Immature natural killer cell (primary cell): Measurements from ENCODE around the gene RELL2. TPM values are rescaled to one million over a fixed set of nuclear protein-coding genes. Genes with fewer than 3 reads are reported as not detected.
"Not testable (repeated sequence)": the region's sequence is repeated elsewhere in the genome, so short reads cannot be mapped to it uniquely, and the experiment has no call there.

ENCODE experiments used
- DNase-seq, 3 donors: peaks; one replicate each; pipeline ENCODE4 v3.0.0; 2022; ENCODE audit warnings: mixed read lengths in 1 of 3
- H3K27ac Mint-ChIP-seq, 6 donors: one replicate each; pipeline ENCODE4 v1.8.0; 2020; ENCODE audit warnings: mixed read lengths in 6 of 6, mild to moderate bottlenecking in 5 of 6, inconsistent platforms in 4 of 6, moderate library complexity in 3 of 6
- H3K27me3 Mint-ChIP-seq, 3 donors: one replicate each; pipeline ENCODE4 v1.8.0; 2020 to 2021; ENCODE audit warnings: low read depth in 3 of 3, mild to moderate bottlenecking in 3 of 3, mixed read lengths in 3 of 3, moderate library complexity in 3 of 3, inconsistent platforms in 1 of 3
- H3K36me3 Mint-ChIP-seq, 3 donors: one replicate each; pipeline ENCODE4 v1.8.0; 2020; ENCODE audit warnings: mixed read lengths in 3 of 3, inconsistent platforms in 2 of 3, mild to moderate bottlenecking in 2 of 3
- H3K4me1 Mint-ChIP-seq, 2 donors: one replicate each; pipeline ENCODE4 v1.8.0; 2020; ENCODE audit warnings: inconsistent platforms in 2 of 2, mild to moderate bottlenecking in 2 of 2, mixed read lengths in 2 of 2, moderate library complexity in 1 of 2
- H3K4me3 Mint-ChIP-seq, 5 donors: one replicate each; pipeline ENCODE4 v1.8.0; 2020; ENCODE audit warnings: mild to moderate bottlenecking in 5 of 5, mixed read lengths in 5 of 5, inconsistent platforms in 3 of 5, moderate library complexity in 3 of 5
- H3K9me3 Mint-ChIP-seq, 6 donors: one replicate each; pipeline ENCODE4 v1.8.0; 2020; ENCODE audit warnings: mild to moderate bottlenecking in 6 of 6, mixed read lengths in 6 of 6, inconsistent platforms in 4 of 6, moderate library complexity in 3 of 6
- polyA plus RNA-seq, 3 donors: library from polyadenylated mRNA; unstranded; fragments of 300-500 nt; fragmentation: Illumina TruSeq; gene quantifications; one replicate each; pipeline ENCODE4 v1.2.3, GENCODE V29; 2021

RELL2 gene
- polyA plus RNA-seq, 3 donors from 2014 or later, result 1.0 to 3.1 (median 1.5) TPM

DNA sequence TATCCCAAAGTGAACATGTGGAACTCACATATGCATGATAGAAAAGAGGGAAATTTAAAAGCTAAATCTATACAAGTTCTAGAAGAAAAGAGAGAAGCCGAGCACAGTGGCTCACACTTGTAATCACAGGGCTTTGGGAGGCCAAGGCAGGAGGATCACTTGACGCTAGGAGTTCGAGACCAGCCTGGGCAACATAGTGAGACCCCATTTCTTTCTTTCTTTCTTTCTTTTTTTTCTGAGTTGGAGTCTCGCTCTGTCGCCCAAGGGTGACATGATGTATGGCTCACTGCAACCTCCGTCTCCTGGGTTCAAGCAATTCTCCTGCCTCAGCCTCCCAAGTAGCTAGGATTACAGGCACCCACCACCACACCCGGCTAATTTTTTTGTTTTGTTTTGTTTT, 26.9 kb upstream of the RELL2 start:
- not testable (repeated sequence) for H3K27me3 Mint-ChIP-seq, DNase-seq, H3K9me3 Mint-ChIP-seq
- Mint-ChIP-seq H3K36me3 (peaks cover 8 to 17% (median 8%) of the 10 kb centered on the region in 3 donors), H3K27ac (peak overlapping the region; percentile 76 to 98 (median 92)), H3K4me1 (peaks cover 91 to 95% of the 10 kb centered on the region in 2 donors), H3K4me3 (peak overlapping the region; percentile 35 to 85 (median 58))

DNA sequence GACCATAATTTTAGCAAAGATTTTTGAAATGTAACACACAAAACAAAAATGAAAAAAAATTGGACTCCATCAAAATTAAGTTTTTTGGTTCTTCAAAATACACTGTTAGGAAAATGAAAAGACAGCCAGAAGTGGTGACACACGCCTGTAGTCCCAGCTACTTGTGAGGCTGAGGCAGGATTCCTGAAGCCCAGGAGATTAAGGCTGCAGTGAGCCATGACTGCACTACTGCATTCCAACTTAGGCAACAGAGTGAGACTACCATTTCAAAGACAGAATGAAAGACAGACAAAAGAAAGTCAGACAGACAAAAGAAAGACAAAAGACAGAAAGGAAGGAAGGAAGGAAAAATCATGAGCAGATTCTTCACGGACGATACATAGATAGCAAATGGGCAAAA, 25.5 kb upstream of the RELL2 start:
- Mint-ChIP-seq H3K4me3 (peak overlapping the region; percentile 7 to 61 (median 49)), H3K27me3 (peaks cover 0 to 2% (median 0%) of the 10 kb centered on the region in 3 donors), H3K27ac (peak overlapping the region; percentile 40 to 86 (median 67)), H3K36me3 (peaks cover 8 to 20% (median 12%) of the 10 kb centered on the region in 3 donors), H3K9me3 (no peaks in the 10 kb centered on the region), H3K4me1 (peaks cover 90 to 92% of the 10 kb centered on the region in 2 donors)
- DNase-seq, result no peak

DNA sequence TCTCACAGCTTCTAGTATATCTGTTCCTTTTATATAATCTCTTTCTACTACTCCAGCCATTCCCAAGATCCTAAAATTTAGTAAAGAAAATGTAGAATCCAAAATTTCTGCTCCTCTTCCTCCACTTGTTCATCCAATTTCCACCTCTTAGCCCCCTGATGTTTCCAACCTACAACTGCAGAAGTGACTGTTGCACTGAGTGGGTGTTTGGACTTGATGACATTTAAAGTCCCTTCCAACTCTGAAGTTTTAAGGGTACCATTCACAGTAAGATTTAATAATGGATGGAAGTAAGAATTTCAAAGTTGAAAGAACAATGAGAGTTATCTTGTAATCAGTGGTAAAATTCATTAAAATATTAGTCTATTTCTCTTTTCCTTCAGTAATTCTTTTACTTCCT, 23.5 kb upstream of the RELL2 start:
- Mint-ChIP-seq H3K4me3 (peak overlapping the region; percentile 9 to 65 (median 44)), H3K4me1 (peaks cover 88% of the 10 kb centered on the region in 2 donors), H3K27me3 (peaks cover 4 to 8% (median 5%) of the 10 kb centered on the region in 3 donors), H3K9me3 (no peaks in the 10 kb centered on the region), H3K36me3 (peaks cover 6 to 15% (median 12%) of the 10 kb centered on the region in 3 donors), H3K27ac (peak overlapping the region; percentile 59 to 77 (median 69))
- DNase-seq, result no peak

DNA sequence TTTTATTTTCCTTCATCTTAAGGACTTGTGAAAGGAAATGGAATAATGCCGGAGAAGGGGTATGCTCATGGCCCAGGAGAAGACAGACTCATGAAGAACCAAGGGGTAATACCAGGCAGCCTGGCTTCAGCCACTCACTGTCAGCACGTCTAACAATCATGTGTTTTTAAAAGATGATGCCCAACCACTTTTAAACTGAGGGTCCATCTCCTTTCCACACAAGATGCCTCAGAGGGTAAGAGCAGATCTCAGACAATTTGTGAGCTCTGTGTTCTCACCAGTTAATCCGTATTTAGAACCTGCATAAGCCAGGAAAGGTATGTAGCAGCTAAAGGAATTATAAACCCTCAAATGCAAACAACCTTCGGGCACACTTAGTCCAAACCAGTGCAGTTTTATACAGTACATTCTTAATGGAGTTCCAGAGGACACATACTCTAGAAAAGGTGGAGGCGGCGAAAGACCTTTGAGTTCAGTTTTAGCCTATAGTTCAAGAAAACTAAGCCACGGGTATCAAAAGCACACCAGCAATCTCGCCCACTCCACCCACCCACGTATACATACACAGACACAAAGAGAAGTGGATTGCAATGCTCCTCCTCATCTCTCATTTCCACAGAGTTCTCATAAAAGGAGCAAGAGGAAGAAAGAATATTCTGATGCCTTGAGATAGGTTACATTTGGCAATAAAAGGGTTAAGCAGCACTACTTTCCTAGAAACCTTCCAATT, 20.6 kb upstream of the RELL2 start:
- Mint-ChIP-seq H3K27me3 (peaks cover 7 to 18% (median 9%) of the 10 kb centered on the region in 3 donors), H3K27ac (peak overlapping the region; percentile 72 to 100 (median 97)), H3K4me3 (peak overlapping the region; percentile 97 to 100 (median 100)), H3K9me3 (no peaks in the 10 kb centered on the region), H3K36me3 (peaks cover 3 to 9% (median 8%) of the 10 kb centered on the region in 3 donors), H3K4me1 (peaks cover 64 to 66% of the 10 kb centered on the region in 2 donors)
- no peak for DNase-seq

DNA sequence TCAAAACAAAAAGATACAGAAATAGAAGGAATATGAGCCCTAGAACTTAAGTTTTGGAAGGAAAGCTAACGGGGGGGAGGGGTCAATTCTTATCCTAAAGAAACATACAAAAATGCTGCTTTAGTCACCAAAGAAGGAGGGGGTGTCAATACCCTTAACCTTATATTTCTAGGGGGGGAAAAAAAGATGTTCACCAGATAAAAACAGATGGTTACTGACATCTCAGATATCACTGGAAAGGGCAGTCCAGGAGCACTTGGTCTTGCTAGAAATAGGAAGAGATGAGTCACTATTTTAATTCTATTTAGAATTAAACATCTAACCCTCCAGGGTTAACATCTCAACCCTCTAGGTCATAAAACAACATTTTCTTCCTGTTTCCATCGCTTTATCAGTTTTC, 19.7 kb upstream of the RELL2 start:
- Mint-ChIP-seq H3K27ac (peak overlapping the region; percentile 93 to 100 (median 97)), H3K36me3 (peaks cover 12% of the 10 kb centered on the region in 3 donors), H3K9me3 (no peaks in the 10 kb centered on the region), H3K27me3 (peaks cover 7 to 18% (median 9%) of the 10 kb centered on the region in 3 donors), H3K4me3 (peak overlapping the region; percentile 97 to 100 (median 100)), H3K4me1 (peaks cover 55 to 58% of the 10 kb centered on the region in 2 donors)
- no peak for DNase-seq

DNA sequence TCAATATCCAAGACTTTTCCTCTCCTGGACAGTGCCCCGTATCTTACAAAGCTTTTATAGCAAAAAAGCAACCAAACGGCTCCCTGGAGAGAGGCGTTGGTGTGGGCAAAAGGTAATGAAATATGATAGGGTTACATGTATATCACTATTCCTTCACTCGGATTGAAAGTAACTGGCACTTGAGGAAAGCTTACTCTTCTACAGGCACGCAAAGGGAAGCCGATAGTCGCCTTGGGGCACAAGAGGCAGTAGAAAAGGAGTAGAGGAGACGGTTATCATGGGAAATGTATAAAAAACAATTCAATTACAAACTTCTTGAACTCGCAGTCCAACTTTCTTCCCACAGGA, 19.1 kb upstream of the RELL2 start:
- Mint-ChIP-seq H3K36me3 (peaks cover 12% of the 10 kb centered on the region in 3 donors), H3K9me3 (no peaks in the 10 kb centered on the region), H3K4me1 (peaks cover 50 to 53% of the 10 kb centered on the region in 2 donors), H3K27ac (peak overlapping the region; percentile 93 to 100 (median 97)), H3K4me3 (peak overlapping the region; percentile 97 to 100 (median 100)), H3K27me3 (peaks cover 7 to 18% (median 9%) of the 10 kb centered on the region in 3 donors)
- DNase-seq, result no peak

DNA sequence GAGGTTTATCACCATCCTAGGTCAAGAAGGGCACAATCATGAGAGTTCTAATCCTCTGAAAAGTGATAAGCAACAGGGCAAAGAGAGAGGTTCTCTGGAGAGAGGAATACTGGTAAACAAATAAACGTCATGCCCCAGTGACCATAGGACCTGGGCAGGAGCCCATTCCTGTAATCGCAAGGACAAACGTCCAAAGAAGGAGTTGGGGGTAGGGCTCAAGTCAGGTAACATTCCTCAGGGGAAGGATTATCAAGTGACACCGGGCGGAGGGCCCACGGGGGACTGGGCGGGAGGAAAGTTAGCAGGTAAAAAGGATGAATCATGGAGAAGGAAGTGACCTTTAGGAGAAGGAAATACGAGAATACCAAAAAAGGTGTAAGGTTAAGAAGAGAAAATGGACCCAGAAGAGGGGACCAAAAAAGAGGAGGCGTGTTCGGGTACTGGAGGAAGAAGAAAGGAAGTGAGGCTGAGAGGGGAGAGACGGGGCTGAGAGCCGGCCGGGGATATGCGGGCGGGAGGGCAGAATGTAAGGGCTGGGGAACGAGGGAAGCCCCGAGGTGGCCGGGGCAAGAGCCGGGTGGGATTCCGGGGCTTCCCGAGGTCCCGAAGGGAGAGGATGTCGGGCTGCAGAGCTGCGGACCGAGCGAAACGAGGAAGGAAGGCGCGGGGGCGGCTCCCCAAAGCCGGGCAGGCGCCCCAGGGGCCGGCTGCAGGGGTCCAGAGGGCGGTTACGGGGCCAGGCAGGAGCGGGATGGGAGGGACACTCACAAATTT, 18.6 kb upstream of the RELL2 start:
- Mint-ChIP-seq H3K27me3 (peaks cover 7 to 18% (median 9%) of the 10 kb centered on the region in 3 donors), H3K4me1 (peaks cover 44 to 47% of the 10 kb centered on the region in 2 donors), H3K36me3 (peaks cover 14 to 15% (median 15%) of the 10 kb centered on the region in 3 donors), H3K27ac (peak overlapping the region; percentile 93 to 100 (median 97)), H3K9me3 (no peaks in the 10 kb centered on the region), H3K4me3 (peak overlapping the region; percentile 97 to 100 (median 100))
- peak; percentile 54 to 62 (median 58) for DNase-seq

DNA sequence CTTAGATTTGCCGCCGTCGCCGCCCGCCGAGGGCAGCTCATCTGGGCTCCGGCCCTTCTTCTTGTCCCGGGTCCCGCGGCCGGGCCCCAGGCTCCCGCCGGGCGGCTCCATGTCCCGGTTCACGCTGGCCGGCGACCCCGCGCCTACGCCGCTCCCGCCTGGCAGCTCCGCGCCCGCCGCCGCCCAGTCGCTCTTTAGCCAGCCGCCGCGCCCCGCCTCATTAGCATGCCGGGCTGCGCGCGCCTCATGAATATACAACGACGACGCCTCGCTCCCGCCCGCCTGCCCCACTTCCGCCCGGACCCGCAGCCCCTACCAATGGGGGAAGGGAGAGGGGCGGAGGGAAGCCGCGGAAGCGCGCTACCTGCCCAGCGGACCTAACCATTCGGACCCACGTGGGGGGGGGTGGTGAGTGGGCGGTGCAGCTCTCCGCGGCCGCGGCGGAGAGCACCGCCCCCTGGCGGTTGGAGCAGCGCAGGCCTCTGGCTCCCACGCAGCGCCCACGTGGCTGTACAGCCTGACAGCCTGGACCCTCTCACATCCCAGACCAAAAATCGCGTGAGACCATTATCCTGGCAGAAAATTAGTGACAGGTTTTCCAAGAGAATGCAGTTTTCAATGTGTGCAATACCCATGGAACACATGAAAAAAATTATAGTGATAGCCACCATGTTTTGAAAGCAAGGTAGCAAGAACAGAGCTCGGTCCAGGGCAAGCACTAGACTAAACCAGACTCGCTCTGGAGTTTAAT, 17.8 kb upstream of the RELL2 start, which contains the start of gene DIAPH1:
Gene DIAPH1 (minus strand): TSS at position 197 of the 751 bp plus-strand sequence. CDS start 86 bp downstream, at position 111.
- DNase-seq, result peak; percentile 97 to 98 (median 98)
- Mint-ChIP-seq H3K36me3 (peaks cover 17 to 22% (median 18%) of the 10 kb centered on the region in 3 donors), H3K4me3 (peak within 1 kb of the TSS; percentile 97 to 100 (median 100)), H3K27me3 (peaks cover 7 to 18% (median 9%) of the 10 kb centered on the region in 3 donors), H3K9me3 (no peaks in the 10 kb centered on the region), H3K27ac (peak within 1 kb of the TSS; percentile 93 to 100 (median 97)), H3K4me1 (peaks cover 37 to 40% of the 10 kb centered on the region in 2 donors)

DNA sequence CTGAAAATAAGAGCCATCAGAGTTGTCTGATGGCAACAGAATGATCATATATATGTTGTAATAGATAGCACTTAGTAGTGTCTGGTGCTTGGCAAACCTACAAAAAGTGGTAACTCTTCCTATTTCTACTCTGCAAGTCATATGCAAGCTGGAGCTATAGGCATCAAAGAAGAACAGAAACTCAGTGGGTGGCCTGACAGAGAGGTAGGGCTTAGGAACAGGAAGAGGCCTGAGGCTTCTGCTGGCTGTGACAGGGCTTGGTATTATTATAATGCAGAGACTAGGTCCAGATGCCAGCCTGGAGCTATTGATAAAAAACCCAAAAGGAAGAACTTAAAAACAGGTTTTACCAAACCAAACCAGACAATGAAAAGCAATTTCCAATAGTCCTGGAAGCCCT, 13.6 kb upstream of the RELL2 start:
- Mint-ChIP-seq H3K36me3 (peaks cover 33 to 51% (median 36%) of the 10 kb centered on the region in 3 donors), H3K4me1 (peaks cover 0 to 2% of the 10 kb centered on the region in 2 donors), H3K27ac (peak overlapping the region in 2 of 6 donors; percentile 44 to 54), H3K4me3 (no peak overlapping the region), H3K27me3 (peaks cover 4 to 12% (median 5%) of the 10 kb centered on the region in 3 donors), H3K9me3 (no peaks in the 10 kb centered on the region)
- no peak for DNase-seq

DNA sequence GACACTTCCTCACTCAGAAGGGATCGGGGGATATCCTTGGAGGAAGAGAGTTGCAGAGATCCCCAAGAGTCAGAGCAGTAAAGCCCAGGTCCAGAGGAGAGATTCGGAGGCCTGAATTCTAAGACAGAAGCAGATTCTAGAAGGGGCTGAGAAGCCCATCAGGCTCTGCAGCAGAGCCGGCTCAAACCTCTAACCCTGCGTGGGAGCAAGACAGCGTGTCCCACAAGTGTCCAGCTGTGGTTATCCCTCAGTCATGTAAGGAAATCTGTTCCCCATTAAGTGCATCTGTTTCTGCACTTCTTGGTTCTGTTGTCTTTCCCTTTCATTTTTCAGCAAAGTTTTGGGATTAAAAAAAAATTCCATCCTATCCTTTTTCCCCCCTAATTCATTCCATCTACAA, 13.2 kb upstream of the RELL2 start:
- H3K4me3 Mint-ChIP-seq, result no peak overlapping the region
- DNase-seq, result no peak
- H3K36me3 Mint-ChIP-seq, result peaks cover 32 to 53% (median 37%) of the 10 kb centered on the region in 3 donors
- H3K27ac Mint-ChIP-seq, result peak overlapping the region in 1 of 6 donors; percentile 54
- H3K4me1 Mint-ChIP-seq, result peaks cover 0 to 2% of the 10 kb centered on the region in 2 donors
- no peaks in the 10 kb centered on the region for H3K9me3 Mint-ChIP-seq
- peaks cover 2 to 8% (median 2%) of the 10 kb centered on the region in 3 donors for H3K27me3 Mint-ChIP-seq

DNA sequence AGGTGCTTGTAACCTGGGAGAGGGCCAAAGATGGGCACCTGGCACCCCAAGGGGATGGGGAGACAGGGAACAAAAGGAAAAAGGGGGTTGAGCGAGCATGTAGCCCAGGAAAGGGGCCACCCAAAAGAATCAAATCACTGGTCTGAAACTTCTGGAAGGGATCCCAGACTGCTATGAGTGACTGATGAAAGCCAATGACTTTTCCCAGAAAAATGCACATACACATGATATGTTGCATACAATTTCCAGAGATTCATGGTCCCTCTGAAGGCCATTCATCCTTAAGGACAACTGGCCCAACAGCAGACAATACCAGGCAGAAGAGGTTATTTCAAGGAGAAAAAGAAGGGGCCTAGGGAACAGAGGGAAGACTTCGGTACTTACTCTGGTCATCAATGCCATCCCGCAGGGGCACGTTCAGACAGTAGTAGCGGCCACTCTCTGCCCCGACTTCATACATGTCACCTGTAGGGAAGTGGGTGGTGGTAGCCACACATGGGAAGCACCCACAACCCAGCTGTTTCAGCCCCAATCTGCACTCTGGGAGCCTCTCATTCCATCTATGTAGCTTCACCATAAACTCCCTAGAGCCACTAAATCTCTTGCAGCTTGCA, 8.5 kb upstream of the RELL2 start:
- H3K4me1 Mint-ChIP-seq, result no peaks in the 10 kb centered on the region
- H3K27me3 Mint-ChIP-seq, result no peaks in the 10 kb centered on the region
- no peak overlapping the region for H3K27ac Mint-ChIP-seq
- DNase-seq, result no peak
- no peaks in the 10 kb centered on the region for H3K9me3 Mint-ChIP-seq
- H3K36me3 Mint-ChIP-seq, result peaks cover 32 to 48% (median 35%) of the 10 kb centered on the region in 3 donors
- H3K4me3 Mint-ChIP-seq, result no peak overlapping the region

DNA sequence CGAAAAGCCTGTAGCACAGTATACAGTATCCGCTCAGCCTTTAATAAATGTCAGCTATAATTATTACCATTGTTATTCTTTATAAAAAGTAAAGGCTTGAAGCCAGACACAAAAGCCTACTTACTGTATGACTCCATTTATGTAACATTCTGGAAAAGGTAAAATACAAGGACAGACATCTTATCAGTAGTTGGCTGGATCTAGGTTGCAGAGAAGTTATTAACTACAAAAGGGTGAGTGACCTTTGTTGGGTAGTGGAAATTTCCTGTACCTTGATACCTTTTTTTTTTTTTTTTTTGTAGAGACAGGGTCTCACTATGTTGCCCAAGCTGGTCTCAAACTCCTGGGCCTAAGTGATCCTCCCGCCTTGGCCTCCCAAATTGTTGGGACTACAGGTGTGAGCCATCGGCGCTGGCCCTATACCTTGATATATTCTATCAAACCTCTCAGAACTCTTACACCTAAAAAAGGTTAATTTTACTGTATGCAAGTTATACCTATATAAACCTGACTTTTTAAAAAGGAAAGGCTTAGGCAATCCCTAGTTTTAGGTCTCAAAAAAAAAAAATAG, 6.1 kb upstream of the RELL2 start:
- no peak overlapping the region for H3K27ac Mint-ChIP-seq
- H3K36me3 Mint-ChIP-seq, result peaks cover 25 to 29% (median 26%) of the 10 kb centered on the region in 3 donors
- no peaks in the 10 kb centered on the region for H3K27me3 Mint-ChIP-seq
- H3K4me1 Mint-ChIP-seq, result peaks cover 12 to 18% of the 10 kb centered on the region in 2 donors
- no peak for DNase-seq
- H3K4me3 Mint-ChIP-seq, result no peak overlapping the region
- H3K9me3 Mint-ChIP-seq, result no peaks in the 10 kb centered on the region
